HG02571 (cell line): ENCODE measurements around the gene CENPE.
A peak's percentile ranks its signal among the peaks of the same experiment; 100 is the strongest.

ENCODE experiments used
- ATAC-seq: cut with Tn5 transposase; IDR thresholded peaks from one replicate; pipeline ENCODE4 v1.9.1; 2021; ENCODE audit warnings: mild to moderate bottlenecking, moderate library complexity; ENCODE audit not compliant: unreplicated experiment

CENPE gene

GRCh38 chr4:103129174-103129573, 69.0 kb downstream of the CENPE start:
- ATAC-seq = no peak

- ATAC-seq = no peak
Measured at GRCh38 chr4:103126126-103126525, 72.0 kb downstream of the CENPE start.

GRCh38 chr4:103123114-103123513, 75.0 kb downstream of the CENPE start:
- ATAC-seq = no peak

GRCh38 chr4:103118166-103118565, 80.0 kb downstream of the CENPE start:
- ATAC-seq = no peak

GRCh38 chr4:103111598-103111997, 86.5 kb downstream of the CENPE start:
- no peak for ATAC-seq

GRCh38 chr4:103108542-103108941, 89.6 kb downstream of the CENPE start:
- no peak for ATAC-seq

GRCh38 chr4:103105558-103106356, 92.4 kb downstream of the CENPE start:
- no peak for ATAC-seq

GRCh38 chr4:103104886-103105285, 93.3 kb downstream of the CENPE start:
- ATAC-seq = no peak

GRCh38 chr4:103100691-103101090, 97.5 kb downstream of the CENPE start:
- ATAC-seq = no peak

GRCh38 chr4:103099691-103100392, 98.3 kb downstream of the CENPE start, which contains the start of gene BDH2:
BDH2 (minus strand) TSS chr4:103099834; CDS start chr4:103096254, 3,580 bp downstream.
- ATAC-seq = peak; percentile 98

- ATAC-seq = no peak
Measured at GRCh38 chr4:103098756-103099440, 99.2 kb downstream of the CENPE start.

- ATAC-seq = no peak
Measured at GRCh38 chr4:103098341-103098740, 99.8 kb downstream of the CENPE start.

GRCh38 chr4:103097112-103097511, 101.0 kb downstream of the CENPE start:
- no peak for ATAC-seq

- ATAC-seq = no peak
Measured at GRCh38 chr4:103095080-103095479, 103.1 kb downstream of the CENPE start.

- no peak for ATAC-seq
Measured at GRCh38 chr4:103092245-103092644, 105.9 kb downstream of the CENPE start.

- peak; percentile 70 for ATAC-seq
Measured at GRCh38 chr4:103091601-103092223, 106.4 kb downstream of the CENPE start.

GRCh38 chr4:103089481-103089880, 108.7 kb downstream of the CENPE start:
- ATAC-seq = no peak

GRCh38 chr4:103086551-103086950, 111.6 kb downstream of the CENPE start:
- no peak for ATAC-seq

- no peak for ATAC-seq
Measured at GRCh38 chr4:103085555-103086196, 112.5 kb downstream of the CENPE start.

- no peak for ATAC-seq
Measured at GRCh38 chr4:103079621-103080020, 118.5 kb downstream of the CENPE start.
